GM12878 (cell line): ENCODE results near the gene KIF2B. TPM values are rescaled to one million over a fixed set of nuclear protein-coding genes. Genes with fewer than 3 reads are reported as not detected.

Experiments used
- ATAC-seq: fragments of 200-7000 bp; cut with Tn5 transposase; 3 replicates; pipeline ENCODE4 v1.9.1; 2020; ENCODE audit warnings: mild to moderate bottlenecking, moderate library complexity
- BruUV-seq: library from RNA; stranded (reverse); fragments of 400-500 nt; replicated peaks from 2 replicates; lab custom pipeline; 2021; lab: Mats Ljungman, UMichigan
- CTCF ChIA-PET: fragments of 300-600 bp; sonication (Branson Sonifier 250); formaldehyde crosslinking; extraction: SDS; loops from one replicate; lab custom pipeline; 2021; ENCODE audit warnings: inconsistent platforms; lab: Yijun Ruan, JAX
- POLR2A ChIA-PET: fragments of 350-600 bp; formaldehyde crosslinking; extraction: SDS; loops from one replicate; lab custom pipeline; 2021; ENCODE audit warnings: inconsistent platforms; lab: Charles Lee
- RAD21 ChIA-PET: fragments of 300-600 bp; sonication (Branson Sonifier 250); formaldehyde crosslinking; loops from one replicate; lab custom pipeline; 2023; ENCODE audit warnings: antibody characterized with exemption; ENCODE audit not compliant: unreplicated experiment; lab: Charles Lee
- SMC1A ChIA-PET: fragments of 300-600 bp; sonication (Branson Sonifier 250); formaldehyde crosslinking; loops from one replicate; lab custom pipeline; 2023; ENCODE audit not compliant: unreplicated experiment, uncharacterized antibody; lab: Charles Lee
- DNase-seq: peaks from one replicate; pipeline ENCODE4 v3.0.0-alpha.2; 2011; ENCODE audit warnings: low read depth, low spot score
- FAIRE-seq: peaks from 3 replicates; lab custom pipeline; 2011; peaks lifted over from hg19 to GRCh38; lab: Jason Lieb, UNC
- H2AFZ ChIP-seq: 2 replicates; pipeline ENCODE4 v1.6.0; 2011; ENCODE audit warnings: low read depth, low read length, control low read depth; ENCODE audit not compliant: control insufficient read depth
- H3K27ac ChIP-seq: 2 replicates; pipeline ENCODE4 v1.5.1; 2011; ENCODE audit warnings: control low read depth; ENCODE audit not compliant: control insufficient read depth, insufficient read depth
- H3K27me3 ChIP-seq, 2 experiments: replicated peaks in 1 of 2; 2 replicates each; pipeline versions ENCODE4 v1.6.0 to v1.6.1; 2011; ENCODE audit warnings: low read length in 1 of 2; ENCODE audit not compliant: control insufficient read depth in 2 of 2, insufficient read depth in 2 of 2
- H3K36me3 ChIP-seq, 2 experiments: 2 replicates each; pipeline ENCODE4 v1.5.1; 2011; ENCODE audit warnings: low read length in 1 of 2; ENCODE audit not compliant: control insufficient read depth in 2 of 2, insufficient read depth in 2 of 2
- H3K4me1 ChIP-seq: 2 replicates; pipeline ENCODE4 v1.6.1; 2011; ENCODE audit warnings: mild to moderate bottlenecking, low read length, moderate library complexity, mixed read lengths; ENCODE audit not compliant: control insufficient read depth, insufficient read depth
- H3K4me2 ChIP-seq: 2 replicates; pipeline ENCODE4 v1.6.0; 2011; ENCODE audit warnings: control low read depth; ENCODE audit not compliant: control insufficient read depth, insufficient read depth
- H3K4me3 ChIP-seq: fragments of 200-600 bp; sonication (generic); 2 replicates; pipeline ENCODE4 v1.5.1; 2016
- H3K79me2 ChIP-seq: 2 replicates; pipeline ENCODE4 v1.6.0; 2011; ENCODE audit warnings: low read length; ENCODE audit not compliant: control insufficient read depth, insufficient read depth
- H3K9ac ChIP-seq: 2 replicates; pipeline ENCODE4 v1.8.0; 2011; ENCODE audit warnings: low read length, control low read depth, mixed read lengths; ENCODE audit not compliant: control insufficient read depth, insufficient read depth
- H3K9me3 ChIP-seq: replicated peaks from 3 replicates; pipeline ENCODE4 v1.5.1; 2011; ENCODE audit warnings: mild to moderate bottlenecking, low read length; ENCODE audit not compliant: control insufficient read depth, insufficient read depth
- H4K20me1 ChIP-seq: 2 replicates; pipeline ENCODE4 v1.6.0; 2011; ENCODE audit not compliant: control insufficient read depth, insufficient read depth
- CREB1 ChIP-seq: IDR thresholded peaks from 2 replicates; pipeline ENCODE4 v1.6.1; 2012; ENCODE audit warnings: low read depth, mild to moderate bottlenecking, inconsistent platforms
- EGR1 ChIP-seq, 2 experiments: IDR thresholded peaks; 1 replicate in 1 of 2; 2 replicates in 1 of 2; pipeline ENCODE4 v1.6.1; 2011 to 2012; ENCODE audit warnings: low read depth in 2 of 2, low read length in 2 of 2, borderline replicate concordance in 1 of 2, mild to moderate bottlenecking in 1 of 2, moderate library complexity in 1 of 2
- GATAD2B ChIP-seq: fragments of 450-650 bp; conservative IDR thresholded peaks from 2 replicates; pipeline ENCODE4 v1.6.1; 2017; ENCODE audit warnings: low read depth, mild to moderate bottlenecking, moderate library complexity
- KAT2A ChIP-seq: conservative IDR thresholded peaks from 2 replicates; pipeline ENCODE4 v1.6.1; 2011; ENCODE audit warnings: low read depth, low read length; ENCODE audit not compliant: control insufficient read depth
- NFYA ChIP-seq: IDR thresholded peaks from 2 replicates; pipeline ENCODE4 v1.6.1; 2011; ENCODE audit warnings: low read depth, mild to moderate bottlenecking, low read length, improper control_type of control experiment, borderline replicate concordance
- PAX8 ChIP-seq: fragments of 450-650 bp; IDR thresholded peaks from 2 replicates; pipeline ENCODE4 v1.6.1; 2017; ENCODE audit warnings: mild to moderate bottlenecking, moderate library complexity
- TAF1 ChIP-seq: IDR thresholded peaks from 2 replicates; pipeline ENCODE4 v1.6.1; 2011; ENCODE audit warnings: mild to moderate bottlenecking, low read depth, low read length, borderline replicate concordance
- ZSCAN29 ChIP-seq: fragments of 450-650 bp; IDR thresholded peaks from 2 replicates; pipeline ENCODE4 v1.6.1; 2017; ENCODE audit warnings: mild to moderate bottlenecking, moderate library complexity
- in situ Hi-C: fragments of 300-500 bp; cut with MboI; formaldehyde crosslinking; loops from 9 replicates; pipeline ENCODE4 v1.14.3; 2018; ENCODE audit warnings: mixed read lengths
- intact Hi-C: fragments of 100-400 bp; cut with micrococcal nuclease; formaldehyde crosslinking; loops from one replicate; pipeline ENCODE4 v1.14.2; 2022; ENCODE audit not compliant: unreplicated experiment
- polyA plus RNA-seq, 11 experiments: library from polyadenylated mRNA; depleted of rRNA in 4 of 11; unstranded in 6 of 11; stranded (reverse) in 5 of 11; fragments of >200 nt; fragmentation: Nextera tagmentation in 4 of 11; fragmentation: Illumina TruSeq in 1 of 11; extraction: Ambion mirVana in 4 of 11; extraction: Trizol in 1 of 11; gene quantifications; 1 replicate in 1 of 11; 2 replicates in 10 of 11; pipeline versions ENCODE4 v1.2.1 to v1.2.3, GENCODE V29; 2011 to 2016; ENCODE audit warnings: inconsistent platforms in 2 of 11, missing spikeins in 2 of 11, low read depth in 1 of 11
- total RNA-seq, 4 experiments: library from RNA; depleted of rRNA in 3 of 4; stranded (reverse); fragments of >200 nt in 3 of 4; fragmentation: Illumina TruSeq in 1 of 4; extraction: Trizol in 1 of 4; gene quantifications; 2 replicates each; pipeline versions ENCODE4 v1.2.1 to v1.2.3, GENCODE V29; 2013 to 2021
- TF ChIP-seq, protein P1 (sequence below): fragments of 450-650 bp; formaldehyde crosslinking; IDR thresholded peaks from 2 replicates; pipeline ENCODE4 v1.4.0; 2020; ENCODE audit warnings: mild to moderate bottlenecking, moderate library complexity
- TF ChIP-seq, protein P2 (sequence below): fragments of 450-650 bp; IDR thresholded peaks from 2 replicates; pipeline ENCODE4 v1.6.1; 2017; ENCODE audit warnings: mild to moderate bottlenecking, moderate library complexity
- TF ChIP-seq, protein P3 (sequence below): IDR thresholded peaks from 2 replicates; pipeline ENCODE4 v1.6.1; 2012; ENCODE audit warnings: low read depth, low read length, improper control_type of control experiment
- TF ChIP-seq, protein P4 (sequence below): fragments of 450-650 bp; IDR thresholded peaks from 2 replicates; pipeline ENCODE4 v1.6.1; 2016; ENCODE audit warnings: mild to moderate bottlenecking

KIF2B gene
- total and polyA plus RNA-seq, 10 of the 15 experiments (the other 5 are each of a cell fraction or from before 2014, with no cell fraction given): not detected

DNA sequence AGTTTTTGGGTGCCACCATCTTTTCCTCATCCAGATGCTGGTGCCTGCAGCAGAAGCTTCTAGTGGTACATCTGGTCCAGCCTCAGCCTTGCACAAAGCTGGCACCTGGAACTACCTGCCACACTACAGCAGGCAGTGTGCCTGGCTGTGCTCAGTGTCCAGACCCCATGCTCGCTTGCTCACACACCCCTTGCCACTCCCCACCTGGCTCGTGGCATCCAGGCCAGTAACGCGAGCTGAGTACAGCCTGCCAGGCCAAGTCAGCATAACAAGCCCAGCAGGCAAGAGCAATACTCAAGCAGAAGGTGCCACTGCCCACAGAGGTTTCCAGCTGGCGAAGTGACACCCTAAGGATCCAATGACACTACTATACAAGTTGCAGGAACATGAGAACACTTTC is 29.7 kb upstream of the KIF2B start (continued):
- no peak for TF ChIP-seq EGR1 (IDR thresholded peaks at IDR 0.05; ENCODE audit: borderline replicate concordance in 1 of 2, low read depth in 2 of 2, low read length in 2 of 2)

DNA sequence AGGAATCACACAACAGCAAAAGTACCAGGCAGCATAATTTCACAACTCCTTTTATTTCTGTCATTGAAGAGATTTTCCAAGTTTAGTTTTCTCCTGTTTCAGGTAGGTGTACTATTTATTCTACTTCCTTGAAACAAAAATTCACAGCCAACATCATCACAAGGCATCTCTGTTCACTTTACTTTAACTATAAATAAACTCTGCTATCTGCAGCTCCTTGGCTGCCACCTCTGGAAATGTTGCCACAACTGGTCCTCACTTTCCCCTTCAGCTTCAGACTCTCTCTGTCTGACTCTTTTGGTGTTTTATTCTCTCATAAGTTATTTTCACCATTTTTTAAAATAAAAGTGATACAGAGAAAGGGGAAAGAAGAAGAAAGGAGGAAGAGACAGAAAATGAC is 27.9 kb upstream of the KIF2B start:
- FAIRE-seq (no peak), DNase-seq (no peak)
- H3K27me3 ChIP-seq: no peaks in the 10 kb centered on the region
- H3K4me2 ChIP-seq: no peak overlapping the region
- no peak overlapping the region for H3K9ac ChIP-seq
- no peaks in the 10 kb centered on the region for H3K79me2 ChIP-seq
- no peak overlapping the region for H3K27ac ChIP-seq
- POLR2A ChIA-PET: no interaction called here
- H2AFZ ChIP-seq: no peak overlapping the region
- H3K36me3 ChIP-seq: no peaks in the 10 kb centered on the region
- no peaks in the 10 kb centered on the region for H3K4me1 ChIP-seq
- H4K20me1 ChIP-seq: no peaks in the 10 kb centered on the region
- CTCF ChIA-PET: no interaction called here
- no peak overlapping the region for H3K4me3 ChIP-seq
- RAD21 ChIA-PET: no interaction called here
- intact Hi-C loops: no loop called here
- TF ChIP-seq, protein P1, sequence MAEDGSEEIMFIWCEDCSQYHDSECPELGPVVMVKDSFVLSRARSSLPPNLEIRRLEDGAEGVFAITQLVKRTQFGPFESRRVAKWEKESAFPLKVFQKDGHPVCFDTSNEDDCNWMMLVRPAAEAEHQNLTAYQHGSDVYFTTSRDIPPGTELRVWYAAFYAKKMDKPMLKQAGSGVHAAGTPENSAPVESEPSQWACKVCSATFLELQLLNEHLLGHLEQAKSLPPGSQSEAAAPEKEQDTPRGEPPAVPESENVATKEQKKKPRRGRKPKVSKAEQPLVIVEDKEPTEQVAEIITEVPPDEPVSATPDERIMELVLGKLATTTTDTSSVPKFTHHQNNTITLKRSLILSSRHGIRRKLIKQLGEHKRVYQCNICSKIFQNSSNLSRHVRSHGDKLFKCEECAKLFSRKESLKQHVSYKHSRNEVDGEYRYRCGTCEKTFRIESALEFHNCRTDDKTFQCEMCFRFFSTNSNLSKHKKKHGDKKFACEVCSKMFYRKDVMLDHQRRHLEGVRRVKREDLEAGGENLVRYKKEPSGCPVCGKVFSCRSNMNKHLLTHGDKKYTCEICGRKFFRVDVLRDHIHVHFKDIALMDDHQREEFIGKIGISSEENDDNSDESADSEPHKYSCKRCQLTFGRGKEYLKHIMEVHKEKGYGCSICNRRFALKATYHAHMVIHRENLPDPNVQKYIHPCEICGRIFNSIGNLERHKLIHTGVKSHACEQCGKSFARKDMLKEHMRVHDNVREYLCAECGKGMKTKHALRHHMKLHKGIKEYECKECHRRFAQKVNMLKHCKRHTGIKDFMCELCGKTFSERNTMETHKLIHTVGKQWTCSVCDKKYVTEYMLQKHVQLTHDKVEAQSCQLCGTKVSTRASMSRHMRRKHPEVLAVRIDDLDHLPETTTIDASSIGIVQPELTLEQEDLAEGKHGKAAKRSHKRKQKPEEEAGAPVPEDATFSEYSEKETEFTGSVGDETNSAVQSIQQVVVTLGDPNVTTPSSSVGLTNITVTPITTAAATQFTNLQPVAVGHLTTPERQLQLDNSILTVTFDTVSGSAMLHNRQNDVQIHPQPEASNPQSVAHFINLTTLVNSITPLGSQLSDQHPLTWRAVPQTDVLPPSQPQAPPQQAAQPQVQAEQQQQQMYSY (CRISPR knock-in tag): no peak
- TF ChIP-seq, protein P2, sequence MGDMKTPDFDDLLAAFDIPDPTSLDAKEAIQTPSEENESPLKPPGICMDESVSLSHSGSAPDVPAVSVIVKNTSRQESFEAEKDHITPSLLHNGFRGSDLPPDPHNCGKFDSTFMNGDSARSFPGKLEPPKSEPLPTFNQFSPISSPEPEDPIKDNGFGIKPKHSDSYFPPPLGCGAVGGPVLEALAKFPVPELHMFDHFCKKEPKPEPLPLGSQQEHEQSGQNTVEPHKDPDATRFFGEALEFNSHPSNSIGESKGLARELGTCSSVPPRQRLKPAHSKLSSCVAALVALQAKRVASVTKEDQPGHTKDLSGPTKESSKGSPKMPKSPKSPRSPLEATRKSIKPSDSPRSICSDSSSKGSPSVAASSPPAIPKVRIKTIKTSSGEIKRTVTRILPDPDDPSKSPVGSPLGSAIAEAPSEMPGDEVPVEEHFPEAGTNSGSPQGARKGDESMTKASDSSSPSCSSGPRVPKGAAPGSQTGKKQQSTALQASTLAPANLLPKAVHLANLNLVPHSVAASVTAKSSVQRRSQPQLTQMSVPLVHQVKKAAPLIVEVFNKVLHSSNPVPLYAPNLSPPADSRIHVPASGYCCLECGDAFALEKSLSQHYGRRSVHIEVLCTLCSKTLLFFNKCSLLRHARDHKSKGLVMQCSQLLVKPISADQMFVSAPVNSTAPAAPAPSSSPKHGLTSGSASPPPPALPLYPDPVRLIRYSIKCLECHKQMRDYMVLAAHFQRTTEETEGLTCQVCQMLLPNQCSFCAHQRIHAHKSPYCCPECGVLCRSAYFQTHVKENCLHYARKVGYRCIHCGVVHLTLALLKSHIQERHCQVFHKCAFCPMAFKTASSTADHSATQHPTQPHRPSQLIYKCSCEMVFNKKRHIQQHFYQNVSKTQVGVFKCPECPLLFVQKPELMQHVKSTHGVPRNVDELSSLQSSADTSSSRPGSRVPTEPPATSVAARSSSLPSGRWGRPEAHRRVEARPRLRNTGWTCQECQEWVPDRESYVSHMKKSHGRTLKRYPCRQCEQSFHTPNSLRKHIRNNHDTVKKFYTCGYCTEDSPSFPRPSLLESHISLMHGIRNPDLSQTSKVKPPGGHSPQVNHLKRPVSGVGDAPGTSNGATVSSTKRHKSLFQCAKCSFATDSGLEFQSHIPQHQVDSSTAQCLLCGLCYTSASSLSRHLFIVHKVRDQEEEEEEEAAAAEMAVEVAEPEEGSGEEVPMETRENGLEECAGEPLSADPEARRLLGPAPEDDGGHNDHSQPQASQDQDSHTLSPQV: no peak
- TF ChIP-seq PAX8 (no peak), KAT2A (no peak), ZSCAN29 (no peak), EGR1 (IDR thresholded peaks at IDR 0.05; ENCODE audit: borderline replicate concordance in 1 of 2, low read depth in 2 of 2, low read length in 2 of 2) (no peak), GATAD2B (no peak), TAF1 (no peak), NFYA (no peak), CREB1 (no peak)
- TF ChIP-seq, protein P3, sequence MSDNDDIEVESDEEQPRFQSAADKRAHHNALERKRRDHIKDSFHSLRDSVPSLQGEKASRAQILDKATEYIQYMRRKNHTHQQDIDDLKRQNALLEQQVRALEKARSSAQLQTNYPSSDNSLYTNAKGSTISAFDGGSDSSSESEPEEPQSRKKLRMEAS: no peak
- TF ChIP-seq, protein P4, sequence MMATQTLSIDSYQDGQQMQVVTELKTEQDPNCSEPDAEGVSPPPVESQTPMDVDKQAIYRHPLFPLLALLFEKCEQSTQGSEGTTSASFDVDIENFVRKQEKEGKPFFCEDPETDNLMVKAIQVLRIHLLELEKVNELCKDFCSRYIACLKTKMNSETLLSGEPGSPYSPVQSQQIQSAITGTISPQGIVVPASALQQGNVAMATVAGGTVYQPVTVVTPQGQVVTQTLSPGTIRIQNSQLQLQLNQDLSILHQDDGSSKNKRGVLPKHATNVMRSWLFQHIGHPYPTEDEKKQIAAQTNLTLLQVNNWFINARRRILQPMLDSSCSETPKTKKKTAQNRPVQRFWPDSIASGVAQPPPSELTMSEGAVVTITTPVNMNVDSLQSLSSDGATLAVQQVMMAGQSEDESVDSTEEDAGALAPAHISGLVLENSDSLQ: no peak
- TF ChIP-seq, all 136 proteins: peak for 0
- SMC1A ChIA-PET: no interaction called here
- no TSS peak for BruUV-seq
- H3K9me3 ChIP-seq: no peaks in the 10 kb centered on the region; the same call in 2 of the 3 replicates
- no peak for ATAC-seq
- in situ Hi-C loops: no loop called here
